Activated naive CD8-positive, alpha-beta T cell treated with anti-CD3 and anti-CD28 coated beads, Interleukin-2, amount 50 U/mL, for 24 hours (primary cell): ENCODE data around the gene SUPT4H1.

Source experiments
- ATAC-seq: fragments of 150-1000 bp; cut with Tn5 transposase; one replicate; pipeline ENCODE4 v1.10.0; 2021
- DNase-seq: peaks from one replicate; pipeline ENCODE4 v3.0.0; 2021
- H3K27ac Mint-ChIP-seq: one replicate; pipeline ENCODE4 v1.8.0; 2021; ENCODE audit warnings: mild to moderate bottlenecking, mixed read lengths
- H3K27me3 Mint-ChIP-seq: one replicate; pipeline ENCODE4 v1.8.0; 2021; ENCODE audit warnings: mixed read lengths
- H3K36me3 Mint-ChIP-seq: one replicate; pipeline ENCODE4 v1.8.0; 2021; ENCODE audit warnings: low read depth, mixed read lengths
- H3K4me1 Mint-ChIP-seq: one replicate; pipeline ENCODE4 v1.8.0; 2021; ENCODE audit warnings: mixed read lengths
- H3K4me3 Mint-ChIP-seq: one replicate; pipeline ENCODE4 v1.8.0; 2021; ENCODE audit warnings: mild to moderate bottlenecking, moderate library complexity, mixed read lengths
- H3K9me3 Mint-ChIP-seq: one replicate; pipeline ENCODE4 v1.8.0; 2021; ENCODE audit warnings: mixed read lengths

Gene SUPT4H1

GRCh38 chr17:58319173-58320162 is 32.5 kb downstream of the SUPT4H1 start:
- Mint-ChIP-seq H3K9me3 (no peaks in the 10 kb centered on the region), H3K4me1 (peaks cover 20% of the 10 kb centered on the region), H3K4me3 (no peak overlapping the region), H3K36me3 (peaks cover 3% of the 10 kb centered on the region), H3K27ac (no peak overlapping the region), H3K27me3 (no peaks in the 10 kb centered on the region)
- ATAC-seq (no peak), DNase-seq (no peak)

- no peaks in the 10 kb centered on the region for H3K9me3 Mint-ChIP-seq
These were observed 33.3 kb downstream of the SUPT4H1 start for GRCh38 chr17:58318627-58319172.

GRCh38 chr17:58318065-58318481 is 33.9 kb downstream of the SUPT4H1 start:
- H3K27me3 Mint-ChIP-seq: no peaks in the 10 kb centered on the region
- H3K27ac Mint-ChIP-seq: peak overlapping the region; percentile 92
- no peak for ATAC-seq
- no peak overlapping the region for H3K4me3 Mint-ChIP-seq
- H3K4me1 Mint-ChIP-seq: peaks cover 20% of the 10 kb centered on the region
- no peaks in the 10 kb centered on the region for H3K9me3 Mint-ChIP-seq
- H3K36me3 Mint-ChIP-seq: peaks cover 3% of the 10 kb centered on the region
- DNase-seq: no peak

More at GRCh38 chr17:58318627-58319172, 33.3 kb downstream of the SUPT4H1 start:
- peaks cover 3% of the 10 kb centered on the region for H3K36me3 Mint-ChIP-seq
- ATAC-seq (no peak), DNase-seq (no peak)
- H3K27me3 Mint-ChIP-seq: no peaks in the 10 kb centered on the region
- peak overlapping the region; percentile 92 for H3K27ac Mint-ChIP-seq
- H3K4me3 Mint-ChIP-seq: no peak overlapping the region
- peaks cover 20% of the 10 kb centered on the region for H3K4me1 Mint-ChIP-seq

GRCh38 chr17:58317421-58318064 is 34.5 kb downstream of the SUPT4H1 start:
- peaks cover 20% of the 10 kb centered on the region for H3K4me1 Mint-ChIP-seq
- H3K9me3 Mint-ChIP-seq: no peaks in the 10 kb centered on the region
- peak overlapping the region; percentile 92 for H3K27ac Mint-ChIP-seq
- peaks cover 3% of the 10 kb centered on the region for H3K36me3 Mint-ChIP-seq
- ATAC-seq: peak; percentile 100
- peak overlapping the region; percentile 38 for H3K4me3 Mint-ChIP-seq
- DNase-seq: peak; percentile 70
- H3K27me3 Mint-ChIP-seq: no peaks in the 10 kb centered on the region

- Mint-ChIP-seq H3K4me1 (peaks cover 16% of the 10 kb centered on the region), H3K27me3 (no peaks in the 10 kb centered on the region), H3K4me3 (no peak overlapping the region), H3K36me3 (no peaks in the 10 kb centered on the region), H3K9me3 (no peaks in the 10 kb centered on the region), H3K27ac (no peak overlapping the region)
- DNase-seq (no peak), ATAC-seq (no peak)
These were observed 35.6 kb downstream of the SUPT4H1 start for GRCh38 chr17:58316260-58316960.

GRCh38 chr17:58315750-58316149 is 36.3 kb downstream of the SUPT4H1 start:
- no peak overlapping the region for H3K27ac Mint-ChIP-seq
- ATAC-seq (no peak), DNase-seq (no peak)
- H3K4me3 Mint-ChIP-seq: no peak overlapping the region
- no peaks in the 10 kb centered on the region for H3K27me3 Mint-ChIP-seq
- H3K36me3 Mint-ChIP-seq: no peaks in the 10 kb centered on the region
- H3K9me3 Mint-ChIP-seq: no peaks in the 10 kb centered on the region
- H3K4me1 Mint-ChIP-seq: peaks cover 16% of the 10 kb centered on the region

GRCh38 chr17:58315281-58315711 is 36.7 kb downstream of the SUPT4H1 start:
- ATAC-seq: no peak
- no peaks in the 10 kb centered on the region for H3K9me3 Mint-ChIP-seq
- peaks cover 16% of the 10 kb centered on the region for H3K4me1 Mint-ChIP-seq
- H3K36me3 Mint-ChIP-seq: no peaks in the 10 kb centered on the region
- no peak overlapping the region for H3K4me3 Mint-ChIP-seq
- H3K27ac Mint-ChIP-seq: no peak overlapping the region
- no peaks in the 10 kb centered on the region for H3K27me3 Mint-ChIP-seq
- DNase-seq: no peak

GRCh38 chr17:58314706-58315015 is 37.3 kb downstream of the SUPT4H1 start:
- ATAC-seq (no peak), DNase-seq (no peak)
- Mint-ChIP-seq H3K4me3 (no peak overlapping the region), H3K4me1 (peaks cover 16% of the 10 kb centered on the region), H3K27me3 (no peaks in the 10 kb centered on the region), H3K9me3 (no peaks in the 10 kb centered on the region), H3K36me3 (no peaks in the 10 kb centered on the region), H3K27ac (no peak overlapping the region)

GRCh38 chr17:58313815-58314705 is 37.9 kb downstream of the SUPT4H1 start:
- H3K27ac Mint-ChIP-seq: no peak overlapping the region
- ATAC-seq: no peak
- peaks cover 16% of the 10 kb centered on the region for H3K4me1 Mint-ChIP-seq
- H3K9me3 Mint-ChIP-seq: no peaks in the 10 kb centered on the region
- peaks cover 2% of the 10 kb centered on the region for H3K36me3 Mint-ChIP-seq
- no peaks in the 10 kb centered on the region for H3K27me3 Mint-ChIP-seq
- no peak for DNase-seq
- H3K4me3 Mint-ChIP-seq: no peak overlapping the region

- peaks cover 8% of the 10 kb centered on the region for H3K4me1 Mint-ChIP-seq
- DNase-seq: no peak
- H3K36me3 Mint-ChIP-seq: peaks cover 3% of the 10 kb centered on the region
- no peak for ATAC-seq
- H3K27ac Mint-ChIP-seq: no peak overlapping the region
- H3K9me3 Mint-ChIP-seq: no peaks in the 10 kb centered on the region
- no peaks in the 10 kb centered on the region for H3K27me3 Mint-ChIP-seq
- H3K4me3 Mint-ChIP-seq: no peak overlapping the region
These were observed 39.2 kb downstream of the SUPT4H1 start for GRCh38 chr17:58312829-58313228.

GRCh38 chr17:58312021-58312630 is 39.9 kb downstream of the SUPT4H1 start:
- no peak overlapping the region for H3K27ac Mint-ChIP-seq
- H3K4me3 Mint-ChIP-seq: no peak overlapping the region
- H3K9me3 Mint-ChIP-seq: no peaks in the 10 kb centered on the region
- H3K36me3 Mint-ChIP-seq: peaks cover 3% of the 10 kb centered on the region
- no peak for DNase-seq
- no peaks in the 10 kb centered on the region for H3K27me3 Mint-ChIP-seq
- ATAC-seq: no peak
- H3K4me1 Mint-ChIP-seq: peaks cover 2% of the 10 kb centered on the region

- Mint-ChIP-seq H3K27ac (no peak overlapping the region), H3K9me3 (no peaks in the 10 kb centered on the region), H3K4me3 (no peak overlapping the region), H3K4me1 (no peaks in the 10 kb centered on the region), H3K27me3 (no peaks in the 10 kb centered on the region), H3K36me3 (peaks cover 3% of the 10 kb centered on the region)
- DNase-seq: no peak
- ATAC-seq: no peak
These were observed 40.5 kb downstream of the SUPT4H1 start for GRCh38 chr17:58311429-58311894.
